GM23338 (cell line): ENCODE measurements around the gene PLEKHJ1. TPM values are rescaled to one million over a fixed set of nuclear protein-coding genes. Genes with fewer than 3 reads are reported as not detected.

ENCODE experiments used
- ATAC-seq: fragments of 200-7000 bp; cut with Tn5 transposase; 3 replicates; pipeline ENCODE4 v1.9.1; 2020
- DNase-seq: peaks from one replicate; pipeline ENCODE4 v3.0.0-alpha.2; 2015; ENCODE audit warnings: low spot score
- H2AFZ ChIP-seq: fragments of 200-600 bp; sonication (generic); 2 replicates; pipeline ENCODE4 v1.8.0; 2016; ENCODE audit warnings: antibody characterized with exemption, mild to moderate bottlenecking, moderate library complexity
- H3F3A ChIP-seq: fragments of 200-600 bp; sonication (generic); replicated peaks from 2 replicates; pipeline ENCODE4 v1.8.0; 2017; ENCODE audit warnings: antibody characterized with exemption, mixed run types, low read depth
- H3K27ac ChIP-seq: fragments of 200-600 bp; sonication (generic); 2 replicates; pipeline ENCODE4 v1.6.1; 2016; ENCODE audit warnings: low read depth
- H3K27me3 ChIP-seq: fragments of 200-600 bp; sonication (generic); 2 replicates; pipeline ENCODE4 v1.8.0; 2016; ENCODE audit warnings: mild to moderate bottlenecking, mixed run types, moderate library complexity; ENCODE audit not compliant: insufficient read depth
- H3K36me3 ChIP-seq: fragments of 200-600 bp; sonication (generic); 2 replicates; pipeline ENCODE4 v1.8.0; 2016; ENCODE audit warnings: mild to moderate bottlenecking; ENCODE audit not compliant: insufficient read depth
- H3K4me1 ChIP-seq: fragments of 200-600 bp; sonication (generic); 2 replicates; pipeline ENCODE4 v1.8.0; 2016; ENCODE audit warnings: mild to moderate bottlenecking, moderate library complexity; ENCODE audit not compliant: insufficient read depth
- H3K4me2 ChIP-seq: fragments of 200-600 bp; sonication (generic); 2 replicates; pipeline ENCODE4 v1.7.1; 2017; ENCODE audit warnings: mixed run types
- H3K4me3 ChIP-seq: fragments of 200-600 bp; sonication (generic); 2 replicates; pipeline ENCODE4 v1.6.1; 2016; ENCODE audit warnings: mixed run types
- H3K79me2 ChIP-seq: fragments of 200-600 bp; sonication (generic); replicated peaks from 2 replicates; pipeline ENCODE4 v1.8.0; 2017; ENCODE audit warnings: mild to moderate bottlenecking; ENCODE audit not compliant: insufficient read depth
- H3K9me2 ChIP-seq: fragments of 200-600 bp; sonication (generic); 2 replicates; pipeline ENCODE4 v1.8.0; 2017; ENCODE audit not compliant: insufficient read depth
- H4K20me1 ChIP-seq: fragments of 200-600 bp; sonication (generic); replicated peaks from 2 replicates; pipeline ENCODE4 v1.8.0; 2017; ENCODE audit warnings: mild to moderate bottlenecking; ENCODE audit not compliant: insufficient read depth
- H3K27ac Mint-ChIP-seq: 2 replicates; pipeline ENCODE4 v1.8.0; 2020; ENCODE audit warnings: inconsistent platforms, mild to moderate bottlenecking, moderate library complexity, mixed read lengths
- H3K27me3 Mint-ChIP-seq: 3 replicates; pipeline ENCODE4 v1.8.0; 2022; ENCODE audit warnings: low read depth, mild to moderate bottlenecking, moderate library complexity, mixed read lengths, inconsistent platforms; ENCODE audit not compliant: insufficient read depth, poor library complexity
- H3K36me3 Mint-ChIP-seq: 3 replicates; pipeline ENCODE4 v1.8.0; 2021; ENCODE audit warnings: low read depth, mild to moderate bottlenecking, inconsistent platforms, moderate library complexity, mixed read lengths
- H3K4me1 Mint-ChIP-seq: 3 replicates; pipeline ENCODE4 v1.8.0; 2020; ENCODE audit warnings: mild to moderate bottlenecking, inconsistent platforms, mixed read lengths
- H3K4me3 Mint-ChIP-seq: 3 replicates; pipeline ENCODE4 v1.8.0; 2021; ENCODE audit warnings: moderate library complexity, mild to moderate bottlenecking, inconsistent platforms, mixed read lengths
- H3K9me3 Mint-ChIP-seq: 3 replicates; pipeline ENCODE4 v1.8.0; 2020; ENCODE audit warnings: moderate library complexity, mild to moderate bottlenecking, inconsistent platforms, mixed read lengths
- CREB1 ChIP-seq: fragments of 250-450 bp; sonication (Bioruptor Pico); IDR thresholded peaks from 2 replicates; pipeline ENCODE4 v1.5.0; 2020; ENCODE audit warnings: low read depth, mild to moderate bottlenecking, moderate library complexity
- CTCF ChIP-seq, 2 experiments: fragments of 200-600 bp in 1 of 2; sonication (generic) in 1 of 2; conservative IDR thresholded peaks; 2 replicates each; pipeline versions ENCODE4 v1.5.1 to v1.6.1; 2016 to 2017; ENCODE audit warnings: antibody characterized with exemption in 2 of 2, low read depth in 2 of 2, mild to moderate bottlenecking in 2 of 2, moderate library complexity in 1 of 2
- EZH2 ChIP-seq: fragments of 200-600 bp; sonication (generic); IDR thresholded peaks from one replicate; pipeline ENCODE4 v1.8.0; 2017; ENCODE audit warnings: antibody characterized with exemption, mild to moderate bottlenecking, low read depth; ENCODE audit not compliant: unreplicated experiment
- EZH2phosphoT487 ChIP-seq: fragments of 200-600 bp; sonication (generic); IDR thresholded peaks from one replicate; pipeline ENCODE4 v1.8.1; 2018; ENCODE audit warnings: antibody characterized with exemption; ENCODE audit not compliant: unreplicated experiment
- JUNB ChIP-seq: IDR thresholded peaks from one replicate; pipeline ENCODE4 v1.6.1; 2016; ENCODE audit warnings: antibody characterized with exemption; ENCODE audit not compliant: unreplicated experiment
- NANOG ChIP-seq: IDR thresholded peaks from 2 replicates; pipeline ENCODE4 v1.6.1; 2016; ENCODE audit warnings: antibody characterized with exemption, borderline replicate concordance
- POLR2AphosphoS5 ChIP-seq: IDR thresholded peaks from 2 replicates; pipeline ENCODE4 v1.6.1; 2016; ENCODE audit warnings: antibody characterized with exemption, low read depth
- REST ChIP-seq: IDR thresholded peaks from one replicate; pipeline ENCODE4 v1.6.1; 2018; ENCODE audit warnings: antibody characterized with exemption; ENCODE audit not compliant: unreplicated experiment
- STAT1 ChIP-seq: IDR thresholded peaks from one replicate; pipeline ENCODE4 v1.6.1; 2016; ENCODE audit warnings: antibody characterized with exemption; ENCODE audit not compliant: unreplicated experiment
- ZNF114 ChIP-seq: fragments of 250-450 bp; sonication (Bioruptor Pico); IDR thresholded peaks from 2 replicates; pipeline ENCODE4 v1.5.0; 2020; ENCODE audit warnings: mild to moderate bottlenecking, moderate library complexity
- ZNF331 ChIP-seq: fragments of 250-450 bp; sonication (Bioruptor Pico); IDR thresholded peaks from 2 replicates; pipeline ENCODE4 v1.5.0; 2020; ENCODE audit warnings: low read depth, mild to moderate bottlenecking, moderate library complexity
- ZNF462 ChIP-seq: fragments of 250-450 bp; sonication (Bioruptor Pico); IDR thresholded peaks from 2 replicates; pipeline ENCODE4 v1.5.0; 2020; ENCODE audit warnings: mild to moderate bottlenecking, moderate library complexity
- polyA plus RNA-seq: library from polyadenylated mRNA; unstranded; fragments of >200 nt; fragmentation: Nextera tagmentation; extraction: Ambion mirVana; gene quantifications from 2 replicates; pipeline ENCODE4 v1.2.1, GENCODE V29; 2016
- total RNA-seq: library from RNA; depleted of rRNA; stranded (reverse); fragments of >200 nt; shearing (Covaris generic); gene quantifications from 2 replicates; pipeline ENCODE4 v1.2.3, GENCODE V29; 2014
- TF ChIP-seq, protein P1 (sequence below): IDR thresholded peaks from 2 replicates; pipeline ENCODE4 v1.6.1; 2016; ENCODE audit warnings: antibody characterized with exemption

PLEKHJ1 gene
- total and polyA plus RNA-seq, 2 experiments from 2014 or later = 146 to 210 TPM

DNA sequence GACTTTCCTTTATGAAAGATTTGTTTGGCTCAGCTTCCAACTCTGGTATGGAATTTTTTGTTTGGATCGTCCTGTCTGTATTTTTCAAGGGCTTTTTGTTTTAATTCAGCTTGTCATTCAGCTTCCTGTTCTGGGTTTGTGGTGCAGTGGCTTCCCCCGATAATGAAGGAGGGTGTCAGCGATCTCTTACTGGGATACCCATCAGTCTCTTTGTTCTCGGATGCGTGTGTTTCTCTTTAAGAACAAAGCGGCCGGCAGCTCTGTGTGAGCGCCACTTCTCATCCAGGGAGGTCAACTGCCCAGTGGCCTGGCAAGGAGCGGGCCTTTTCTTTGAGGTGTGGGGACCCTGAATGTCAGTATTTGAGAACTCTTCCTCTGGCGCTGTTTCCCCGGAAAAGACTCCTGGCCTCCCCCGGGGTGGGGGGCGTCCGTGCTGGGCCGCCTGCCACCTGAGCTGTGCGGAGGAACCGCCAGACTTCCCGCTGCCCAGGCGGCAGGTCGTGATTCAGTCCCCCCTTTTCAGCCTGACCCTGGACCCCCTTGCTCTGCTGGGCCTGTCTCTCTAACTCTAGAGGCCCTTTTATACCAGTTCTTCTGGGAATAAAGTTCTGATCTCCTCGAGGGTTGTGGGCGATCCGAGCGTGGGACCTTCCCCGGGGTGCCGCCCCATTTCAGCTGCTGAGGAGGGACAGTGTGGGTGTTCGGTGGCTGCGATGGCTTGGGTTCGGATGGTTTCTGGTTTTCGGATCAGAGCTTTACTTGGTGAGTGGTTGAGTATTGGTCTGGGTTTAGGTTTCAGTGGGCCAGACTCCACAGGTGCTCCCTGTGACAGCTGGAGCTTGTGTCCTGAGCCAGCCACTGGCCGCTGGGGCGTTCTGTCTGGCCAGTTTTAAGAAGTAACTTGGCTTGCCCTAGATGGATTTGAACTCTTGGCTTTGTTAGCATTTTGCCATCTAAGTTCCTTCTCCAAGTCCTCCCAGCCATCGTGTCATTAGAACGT, 3.9 kb upstream of the PLEKHJ1 start:
- peaks cover 11% of the 10 kb centered on the region for H3K36me3 ChIP-seq
- Mint-ChIP-seq H3K9me3 (peaks cover 14% of the 10 kb centered on the region; the same call in 2 of the 3 replicates), H3K4me1 (peaks cover 40% of the 10 kb centered on the region), H3K27ac (peak overlapping the region; percentile 92), H3K27me3 (peaks cover 15% of the 10 kb centered on the region), H3K36me3 (peaks cover 53% of the 10 kb centered on the region), H3K4me3 (peak overlapping the region; percentile 98)
- H3K4me2 ChIP-seq = peak overlapping the region; percentile 97
- peaks cover 55% of the 10 kb centered on the region for H4K20me1 ChIP-seq
- TF ChIP-seq ZNF114 (no peak), JUNB (no peak), POLR2AphosphoS5 (no peak), CTCF (conservative IDR thresholded peaks at IDR 0.05; ENCODE audit: low read depth in 2 of 2) (no peak), ZNF462 (CRISPR knock-in tag) (no peak), STAT1 (no peak), REST (no peak), EZH2phosphoT487 (no peak), CREB1 (CRISPR knock-in tag) (no peak), ZNF331 (no peak), NANOG (no peak), EZH2 (no peak)
- TF ChIP-seq, protein P1, sequence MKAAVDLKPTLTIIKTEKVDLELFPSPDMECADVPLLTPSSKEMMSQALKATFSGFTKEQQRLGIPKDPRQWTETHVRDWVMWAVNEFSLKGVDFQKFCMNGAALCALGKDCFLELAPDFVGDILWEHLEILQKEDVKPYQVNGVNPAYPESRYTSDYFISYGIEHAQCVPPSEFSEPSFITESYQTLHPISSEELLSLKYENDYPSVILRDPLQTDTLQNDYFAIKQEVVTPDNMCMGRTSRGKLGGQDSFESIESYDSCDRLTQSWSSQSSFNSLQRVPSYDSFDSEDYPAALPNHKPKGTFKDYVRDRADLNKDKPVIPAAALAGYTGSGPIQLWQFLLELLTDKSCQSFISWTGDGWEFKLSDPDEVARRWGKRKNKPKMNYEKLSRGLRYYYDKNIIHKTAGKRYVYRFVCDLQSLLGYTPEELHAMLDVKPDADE = no peak
- H2AFZ ChIP-seq = no peak overlapping the region
- H3K27me3 ChIP-seq = no peaks in the 10 kb centered on the region
- no peaks in the 10 kb centered on the region for H3K9me2 ChIP-seq
- peaks cover 77% of the 10 kb centered on the region for H3K79me2 ChIP-seq
- H3K4me3 ChIP-seq = peak overlapping the region; percentile 96
- DNase-seq = peak; percentile 80
- ATAC-seq = peak; percentile 3
- H3K4me1 ChIP-seq = peaks cover 32% of the 10 kb centered on the region
- peaks cover 20% of the 10 kb centered on the region; the same call in 1 of the 2 replicates for H3F3A ChIP-seq
- H3K27ac ChIP-seq = peak overlapping the region; percentile 1
